Measurements from ENCODE around the gene TTC38. TPM values are rescaled to one million over a fixed set of nuclear protein-coding genes. Genes with fewer than 3 reads are reported as not detected.

The TTC38 gene
- total RNA-seq, 1 donor from 2014 or later: 16.1 TPM

DNA sequence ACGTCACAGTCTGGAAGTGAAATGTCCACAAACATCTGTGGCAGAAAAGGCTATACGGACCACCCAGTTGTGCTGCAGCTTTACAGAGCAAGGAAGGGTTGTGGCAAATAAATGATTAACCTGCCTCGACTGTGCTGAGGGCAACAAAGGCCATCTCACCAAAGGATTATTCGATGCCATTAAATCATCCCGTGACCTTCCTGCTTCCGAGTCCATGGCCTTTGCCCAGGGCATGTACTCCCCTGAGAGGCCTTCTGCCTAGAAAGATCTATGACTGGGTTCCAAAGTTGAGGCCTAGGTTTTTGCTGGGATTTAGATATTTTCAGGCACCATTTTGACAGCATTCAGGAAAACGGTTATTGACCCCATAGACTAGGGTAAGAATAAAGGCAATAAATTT, 26.9 kb upstream of the TTC38 start:
- H3K27me3 Mint-ChIP-seq (ENCODE audit: low read depth, unreplicated experiment): peaks cover 6% of the 10 kb centered on the region
- no peaks in the 10 kb centered on the region for H3K4me1 Mint-ChIP-seq (ENCODE audit: low read depth, unreplicated experiment)
- no peak overlapping the region for H3K4me3 Mint-ChIP-seq (ENCODE audit: unreplicated experiment)
- H3K36me3 Mint-ChIP-seq (ENCODE audit: low read depth, unreplicated experiment): peaks cover 13% of the 10 kb centered on the region
- Histone ChIP-seq H3K4me1 (ENCODE audit: insufficient read depth, low read length) (no peaks in the 10 kb centered on the region), H3K4me3 (ENCODE audit: insufficient read depth, low read depth, low read length) (no peak overlapping the region), H3K4me2 (ENCODE audit: low read length) (no peak overlapping the region), H3K79me2 (ENCODE audit: insufficient read depth, low read length) (no peaks in the 10 kb centered on the region), H3K36me3 (ENCODE audit: insufficient read depth, low read length) (peaks cover 7% of the 10 kb centered on the region), H3K27ac (ENCODE audit: low read depth, low read length) (no peak overlapping the region), H3K9ac (ENCODE audit: low read length) (no peak overlapping the region), H3K9me3 (ENCODE audit: insufficient read depth, low read depth, low read length) (no peaks in the 10 kb centered on the region), H3K27me3 (ENCODE audit: insufficient read depth, low read length) (no peaks in the 10 kb centered on the region), H4K20me1 (ENCODE audit: insufficient read depth, low read length) (no peaks in the 10 kb centered on the region), H2AFZ (ENCODE audit: low read depth, low read length) (no peak overlapping the region)
- no peak for FAIRE-seq
- TF ChIP-seq EZH2 (IDR thresholded peaks at IDR 0.05; ENCODE audit: insufficient read depth, low read length): no peak
- TF ChIP-seq, protein P1, sequence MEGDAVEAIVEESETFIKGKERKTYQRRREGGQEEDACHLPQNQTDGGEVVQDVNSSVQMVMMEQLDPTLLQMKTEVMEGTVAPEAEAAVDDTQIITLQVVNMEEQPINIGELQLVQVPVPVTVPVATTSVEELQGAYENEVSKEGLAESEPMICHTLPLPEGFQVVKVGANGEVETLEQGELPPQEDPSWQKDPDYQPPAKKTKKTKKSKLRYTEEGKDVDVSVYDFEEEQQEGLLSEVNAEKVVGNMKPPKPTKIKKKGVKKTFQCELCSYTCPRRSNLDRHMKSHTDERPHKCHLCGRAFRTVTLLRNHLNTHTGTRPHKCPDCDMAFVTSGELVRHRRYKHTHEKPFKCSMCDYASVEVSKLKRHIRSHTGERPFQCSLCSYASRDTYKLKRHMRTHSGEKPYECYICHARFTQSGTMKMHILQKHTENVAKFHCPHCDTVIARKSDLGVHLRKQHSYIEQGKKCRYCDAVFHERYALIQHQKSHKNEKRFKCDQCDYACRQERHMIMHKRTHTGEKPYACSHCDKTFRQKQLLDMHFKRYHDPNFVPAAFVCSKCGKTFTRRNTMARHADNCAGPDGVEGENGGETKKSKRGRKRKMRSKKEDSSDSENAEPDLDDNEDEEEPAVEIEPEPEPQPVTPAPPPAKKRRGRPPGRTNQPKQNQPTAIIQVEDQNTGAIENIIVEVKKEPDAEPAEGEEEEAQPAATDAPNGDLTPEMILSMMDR (IDR thresholded peaks at IDR 0.05; ENCODE audit: insufficient read depth, low read depth, low read length): no peak
- H3K9me3 Mint-ChIP-seq (ENCODE audit: unreplicated experiment): no peaks in the 10 kb centered on the region
- H3K27ac Mint-ChIP-seq (ENCODE audit: unreplicated experiment): no peak overlapping the region
- no peak for DNase-seq (ENCODE audit: low read depth)

DNA sequence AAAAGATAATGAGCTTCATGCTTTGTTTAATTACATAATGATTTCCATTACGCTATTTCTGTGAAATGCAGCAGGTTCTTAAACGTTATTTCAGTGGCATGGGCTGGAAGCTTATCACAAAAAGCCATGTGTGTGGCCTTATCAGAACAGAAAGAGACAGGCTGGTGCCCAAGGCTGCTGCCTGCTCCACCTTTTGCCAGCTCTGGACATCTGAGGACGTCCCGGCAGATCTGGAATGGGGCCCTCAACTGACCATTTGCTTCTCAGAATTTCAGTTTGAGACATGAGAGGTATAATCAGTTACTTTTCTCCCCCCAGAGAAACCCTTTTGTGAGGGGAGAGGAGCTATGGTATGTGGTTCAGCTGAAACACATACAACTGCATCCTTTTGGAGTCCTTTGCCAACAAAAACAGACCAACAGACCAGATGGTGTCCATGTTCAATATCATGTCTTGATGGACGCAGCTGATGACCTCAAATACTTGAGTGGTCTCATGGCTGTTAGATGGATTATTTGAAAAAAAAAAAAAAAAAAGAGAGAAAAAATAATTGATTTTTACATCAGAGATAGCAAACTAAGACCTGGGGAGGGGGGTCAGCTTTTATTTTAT, 26.3 kb upstream of the TTC38 start:
- FAIRE-seq (no peak), DNase-seq (ENCODE audit: low read depth) (no peak)
- H3K9ac ChIP-seq (ENCODE audit: low read length): no peak overlapping the region
- H4K20me1 ChIP-seq (ENCODE audit: insufficient read depth, low read length): peaks cover 5% of the 10 kb centered on the region
- H2AFZ ChIP-seq (ENCODE audit: low read depth, low read length): no peak overlapping the region
- no peaks in the 10 kb centered on the region for H3K4me1 ChIP-seq (ENCODE audit: insufficient read depth, low read length)
- no peaks in the 10 kb centered on the region for H3K9me3 ChIP-seq (ENCODE audit: insufficient read depth, low read depth, low read length)
- no peaks in the 10 kb centered on the region for H3K79me2 ChIP-seq (ENCODE audit: insufficient read depth, low read length)
- no peak overlapping the region for H3K4me3 Mint-ChIP-seq (ENCODE audit: unreplicated experiment)
- H3K4me3 ChIP-seq (ENCODE audit: insufficient read depth, low read depth, low read length): no peak overlapping the region
- no peaks in the 10 kb centered on the region for H3K9me3 Mint-ChIP-seq (ENCODE audit: unreplicated experiment)
- H3K27ac Mint-ChIP-seq (ENCODE audit: unreplicated experiment): no peak overlapping the region
- no peak overlapping the region for H3K4me2 ChIP-seq (ENCODE audit: low read length)
- peaks cover 3% of the 10 kb centered on the region for H3K27me3 Mint-ChIP-seq (ENCODE audit: low read depth, unreplicated experiment)
- H3K27me3 ChIP-seq (ENCODE audit: insufficient read depth, low read length): no peaks in the 10 kb centered on the region
- H3K36me3 Mint-ChIP-seq (ENCODE audit: low read depth, unreplicated experiment): peaks cover 13% of the 10 kb centered on the region
- H3K4me1 Mint-ChIP-seq (ENCODE audit: low read depth, unreplicated experiment): no peaks in the 10 kb centered on the region
- no peak overlapping the region for H3K27ac ChIP-seq (ENCODE audit: low read depth, low read length)
- H3K36me3 ChIP-seq (ENCODE audit: insufficient read depth, low read length): peaks cover 7% of the 10 kb centered on the region
- TF ChIP-seq, protein P1 (IDR thresholded peaks at IDR 0.05; ENCODE audit: insufficient read depth, low read depth, low read length): no peak
- TF ChIP-seq EZH2 (IDR thresholded peaks at IDR 0.05; ENCODE audit: insufficient read depth, low read length): no peak

DNA sequence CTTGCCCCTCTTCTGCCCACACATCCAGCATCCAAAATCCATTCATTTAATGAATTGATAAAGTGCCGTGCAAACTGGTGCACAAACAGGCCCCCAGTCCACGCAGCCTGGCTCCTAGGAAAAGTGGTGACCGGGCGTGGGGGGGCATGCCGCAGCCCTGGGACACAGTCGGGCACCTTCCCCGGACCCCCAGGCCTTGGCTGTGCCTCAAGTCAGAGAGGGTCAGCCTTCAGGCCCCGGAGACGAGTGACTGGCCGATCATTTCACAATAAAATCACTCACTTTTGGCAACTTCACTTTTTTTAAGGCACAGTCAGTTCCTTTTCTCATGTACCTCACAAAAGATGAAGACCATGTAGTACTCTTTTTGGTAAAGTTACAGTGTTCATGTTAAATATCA, 25.7 kb upstream of the TTC38 start:
- Histone ChIP-seq H3K9me3 (ENCODE audit: insufficient read depth, low read depth, low read length) (no peaks in the 10 kb centered on the region), H2AFZ (ENCODE audit: low read depth, low read length) (no peak overlapping the region), H3K27me3 (ENCODE audit: insufficient read depth, low read length) (no peaks in the 10 kb centered on the region), H3K79me2 (ENCODE audit: insufficient read depth, low read length) (no peaks in the 10 kb centered on the region), H3K27ac (ENCODE audit: low read depth, low read length) (no peak overlapping the region), H3K36me3 (ENCODE audit: insufficient read depth, low read length) (peaks cover 7% of the 10 kb centered on the region), H3K4me2 (ENCODE audit: low read length) (no peak overlapping the region), H3K4me1 (ENCODE audit: insufficient read depth, low read length) (no peaks in the 10 kb centered on the region), H3K4me3 (ENCODE audit: insufficient read depth, low read depth, low read length) (no peak overlapping the region), H4K20me1 (ENCODE audit: insufficient read depth, low read length) (peaks cover 6% of the 10 kb centered on the region), H3K9ac (ENCODE audit: low read length) (no peak overlapping the region)
- DNase-seq (ENCODE audit: low read depth) (no peak), FAIRE-seq (no peak)
- no peak overlapping the region for H3K27ac Mint-ChIP-seq (ENCODE audit: unreplicated experiment)
- no peak overlapping the region for H3K4me3 Mint-ChIP-seq (ENCODE audit: unreplicated experiment)
- TF ChIP-seq EZH2 (IDR thresholded peaks at IDR 0.05; ENCODE audit: insufficient read depth, low read length): no peak
- TF ChIP-seq, protein P1 (IDR thresholded peaks at IDR 0.05; ENCODE audit: insufficient read depth, low read depth, low read length): no peak
- H3K36me3 Mint-ChIP-seq (ENCODE audit: low read depth, unreplicated experiment): peaks cover 13% of the 10 kb centered on the region
- peaks cover 2% of the 10 kb centered on the region for H3K27me3 Mint-ChIP-seq (ENCODE audit: low read depth, unreplicated experiment)
- no peaks in the 10 kb centered on the region for H3K9me3 Mint-ChIP-seq (ENCODE audit: unreplicated experiment)
- no peaks in the 10 kb centered on the region for H3K4me1 Mint-ChIP-seq (ENCODE audit: low read depth, unreplicated experiment)

Data from astrocyte (in vitro differentiated cells and primary cell).